Adrenal gland (tissue), 5 donors: ENCODE results near the gene MARCHF9.

Source experiments
- CTCF ChIP-seq, 6 experiments: fragments of 450-650 bp in 4 of 6; fragments of 200-600 bp in 2 of 6; sonication (generic) in 1 of 6; IDR thresholded peaks; 1 replicate in 5 of 6; 2 replicates in 1 of 6; pipeline versions ENCODE4 v1.5.1 to v1.8.0; 2016 to 2021; ENCODE audit warnings: antibody characterized with exemption in 6 of 6, mild to moderate bottlenecking in 2 of 6, moderate library complexity in 1 of 6
- POLR2A ChIP-seq, 2 donors: fragments of 450-650 bp; IDR thresholded peaks; one replicate each; pipeline ENCODE4 v1.6.1; 2017; ENCODE audit warnings: antibody characterized with exemption in 2 of 2, mild to moderate bottlenecking in 2 of 2, moderate library complexity in 1 of 2
- donor health status: DM: no; HTN: no; CAD: no.

DNA sequence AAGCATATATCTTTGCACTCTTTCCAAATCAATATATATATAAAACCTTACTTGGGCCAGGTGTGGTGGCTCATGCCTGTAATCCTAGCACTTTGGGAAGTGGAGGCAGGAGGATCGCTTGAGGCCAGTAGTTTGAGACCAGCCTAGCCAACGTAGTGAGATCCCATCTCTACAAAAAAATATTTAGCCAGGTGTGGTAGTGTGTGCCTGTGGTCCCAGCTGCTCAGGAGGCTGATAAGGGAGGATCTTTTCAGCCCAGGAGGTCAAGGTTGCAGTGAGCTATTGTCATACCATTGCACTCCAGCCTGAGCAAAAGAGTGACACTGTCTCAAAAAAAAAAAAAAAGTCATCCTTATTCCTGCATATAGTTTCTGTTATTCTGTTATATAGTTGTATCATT, 46.6 kb upstream of the MARCHF9 start:
- TF ChIP-seq CTCF (IDR thresholded peaks at IDR 0.05) (no peak), POLR2A (IDR thresholded peaks at IDR 0.05) (no peak)
